ENCODE data around the gene SEMA4B. TPM values are rescaled to one million over a fixed set of nuclear protein-coding genes. Genes with fewer than 3 reads are reported as not detected.

SEMA4B gene
- total and polyA plus RNA-seq, 9 of the 15 experiments (the other 6 are each of a cell fraction or from before 2014, with no cell fraction given), result 1.3 to 33.6 (median 11.0) TPM

GRCh38 chr15:90184119-90184785 lies 16.9 kb upstream of the SEMA4B start (continued):
- TF ChIP-seq PRDM10 (IDR thresholded peaks at IDR 0.05; ENCODE audit: partially characterized antibody) (peak; percentile 83), ZNF3 (CRISPR knock-in tag; IDR thresholded peaks at IDR 0.05) (no peak; the same call in 1 of the 2 replicates), CXXC5 (CRISPR knock-in tag; IDR thresholded peaks at IDR 0.05) (peak; percentile 89), ELK3 (CRISPR knock-in tag; IDR thresholded peaks at IDR 0.05) (no peak), CGGBP1 (CRISPR knock-in tag; IDR thresholded peaks at IDR 0.05) (0 out of 2 replicates have a peak, but pooled peaks have one; percentile 29), PHB2 (IDR thresholded peaks at IDR 0.05; ENCODE audit: low read depth) (no peak), NCOA6 (IDR thresholded peaks at IDR 0.05) (no peak), ZNF444 (CRISPR knock-in tag; IDR thresholded peaks at IDR 0.05) (no peak), PTTG1 (tag; IDR thresholded peaks at IDR 0.05; ENCODE audit: low read depth) (no peak), ZNF175 (CRISPR knock-in tag; IDR thresholded peaks at IDR 0.05; ENCODE audit: low read depth) (no peak), WHSC1 (IDR thresholded peaks at IDR 0.05; ENCODE audit: low read length) (no peak), KDM1A (IDR thresholded peaks at IDR 0.05) (peak; percentile 95 to 97), SMAD1 (IDR thresholded peaks at IDR 0.05; ENCODE audit: low read depth, low read length, partially characterized antibody) (peak; percentile 23), MLX (CRISPR knock-in tag; conservative IDR thresholded peaks at IDR 0.05) (no peak), ELF4 (CRISPR knock-in tag; IDR thresholded peaks at IDR 0.05) (no peak), ZNF609 (CRISPR knock-in tag; IDR thresholded peaks at IDR 0.05; ENCODE audit: borderline replicate concordance) (no peak)
